H1 (cell line): ENCODE results near the gene MAP3K3. TPM values are rescaled to one million over a fixed set of nuclear protein-coding genes. Genes with fewer than 3 reads are reported as not detected.

ENCODE experiments used
- SIN3A ChIP-seq, 2 experiments: IDR thresholded peaks in 1 of 2; conservative IDR thresholded peaks in 1 of 2; 2 replicates each; pipeline ENCODE4 v1.6.1; 2011 to 2012; ENCODE audit warnings: low read length in 2 of 2, improper control_type of control experiment in 1 of 2, low read depth in 1 of 2, mild to moderate bottlenecking in 1 of 2
- SRF ChIP-seq: IDR thresholded peaks from 2 replicates; pipeline ENCODE4 v1.6.1; 2011; ENCODE audit warnings: mild to moderate bottlenecking, low read depth, low read length, moderate library complexity
- SUZ12 ChIP-seq: fragments of 200-600 bp; sonication (generic); IDR thresholded peaks from 2 replicates; pipeline ENCODE4 v1.6.1; 2012; ENCODE audit warnings: mild to moderate bottlenecking, inconsistent platforms, low read length, moderate library complexity, mixed read lengths
- polyA plus RNA-seq, 7 experiments: library from polyadenylated mRNA; depleted of rRNA in 3 of 7; stranded (reverse) in 5 of 7; unstranded in 2 of 7; fragments of >200 nt in 5 of 7; fragments of 200-250 nt in 2 of 7; gene quantifications; 1 replicate in 5 of 7; 2 replicates in 1 of 7; 4 replicates in 1 of 7; pipeline versions ENCODE4 v1.2.1 to v1.2.3, GENCODE V29; 2011 to 2013; ENCODE audit warnings: missing spikeins in 2 of 7, mixed read lengths in 2 of 7
- total RNA-seq: library from RNA; stranded (reverse); fragmentation: NEBNext Ultra II Directional; extraction: Animal tissue kit (Norgen Biotek cat#: 25700); gene quantifications from 2 replicates; pipeline ENCODE4 v1.2.1, GENCODE V29; 2021

Gene MAP3K3
- total and polyA plus RNA-seq, 2 of the 8 experiments (the other 6 are each of a cell fraction or from before 2014, with no cell fraction given) = 10.3 to 21.0 TPM

DNA sequence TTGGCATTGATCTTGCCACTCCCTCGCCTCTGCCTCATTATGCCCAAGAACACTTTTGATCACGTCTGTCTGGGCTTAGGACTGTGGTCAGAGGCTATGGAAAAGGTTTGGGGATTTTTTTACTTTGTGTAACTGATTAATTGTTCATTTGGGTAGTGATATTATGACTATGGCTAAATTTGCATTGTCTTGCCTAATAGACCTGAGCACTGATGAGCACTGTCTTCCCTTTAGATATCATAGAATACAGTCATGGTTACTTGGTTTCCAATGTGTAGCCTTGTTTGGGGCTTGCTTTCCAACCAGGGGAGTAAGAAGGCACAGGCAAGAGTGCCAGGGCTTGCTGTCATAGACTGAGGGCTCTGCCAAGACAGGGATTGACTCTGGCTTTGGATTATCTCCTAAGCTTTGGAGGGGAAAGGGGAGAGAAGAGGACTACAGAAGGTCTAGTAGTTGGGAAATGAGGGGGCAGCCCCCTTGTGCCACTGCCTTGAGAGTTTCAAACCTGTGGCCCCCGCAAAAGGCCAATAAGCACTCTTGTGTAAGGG is 64.0 kb downstream of the MAP3K3 start (continued):
- TF ChIP-seq SIN3A (conservative IDR thresholded peaks at IDR 0.05 in 1 of 2, IDR thresholded peaks at IDR 0.05 in 1 of 2; ENCODE audit: low read depth in 1 of 2, low read length in 2 of 2) (no peak), SRF (no peak), SUZ12 (no peak)
- TF ChIP-seq, all 59 proteins: peak for 0
